HUES64 (cell line): ENCODE measurements around the gene ZNF655.

Source experiments
- H3K27ac ChIP-seq: 2 replicates; pipeline ENCODE4 v1.7.0; 2013; ENCODE audit warnings: low read depth, low read length, inconsistent platforms
- H3K27me3 ChIP-seq: 2 replicates; pipeline ENCODE4 v1.6.1; 2013; ENCODE audit warnings: mild to moderate bottlenecking, low read length; ENCODE audit not compliant: insufficient read depth
- H3K36me3 ChIP-seq: 2 replicates; pipeline ENCODE4 v1.6.1; 2013; ENCODE audit warnings: mild to moderate bottlenecking, low read length; ENCODE audit not compliant: insufficient read depth
- H3K4me1 ChIP-seq: 2 replicates; pipeline ENCODE4 v1.6.1; 2013; ENCODE audit warnings: mild to moderate bottlenecking, low read length, moderate library complexity; ENCODE audit not compliant: insufficient read depth
- H3K4me3 ChIP-seq: 2 replicates; pipeline ENCODE4 v1.5.1; 2013; ENCODE audit warnings: mild to moderate bottlenecking, low read length, moderate library complexity
- H3K9ac ChIP-seq: 2 replicates; pipeline ENCODE4 v1.6.1; 2013; ENCODE audit warnings: mild to moderate bottlenecking, low read depth, low read length
- H3K9me3 ChIP-seq: 2 replicates; pipeline ENCODE4 v1.6.1; 2013; ENCODE audit warnings: low read depth, low read length; ENCODE audit not compliant: insufficient read depth
- WGBS: fragments of 150-250, 120-280 bp; methylation state at CpG from one replicate; pipeline ENCODE4 v1.1.7; 2013; ENCODE audit warnings: missing lambda C conversion rate; 5-methylcytosine and 5-hydroxymethylcytosine counted together

Gene ZNF655

GRCh38 chr7:99607548-99607947 lies 49.1 kb downstream of the ZNF655 start:
- no peaks in the 10 kb centered on the region for H3K36me3 ChIP-seq
- WGBS = 70% methylated on average over 9 of the region's 9 CpGs

GRCh38 chr7:99614495-99614894 lies 56.1 kb downstream of the ZNF655 start:
- no peak overlapping the region for H3K27ac ChIP-seq
- peaks cover 5% of the 10 kb centered on the region; the same call in 1 of the 2 replicates for H3K27me3 ChIP-seq
- WGBS = 69% methylated on average over 3 of the region's 3 CpGs
- H3K4me1 ChIP-seq = peaks cover 13% of the 10 kb centered on the region; the same call in 1 of the 2 replicates
- H3K4me3 ChIP-seq = no peak overlapping the region
- no peaks in the 10 kb centered on the region for H3K9me3 ChIP-seq
- no peak overlapping the region for H3K9ac ChIP-seq
- peaks cover 14% of the 10 kb centered on the region for H3K36me3 ChIP-seq

More at GRCh38 chr7:99607548-99607947, 49.1 kb downstream of the ZNF655 start:
- Histone ChIP-seq H3K9ac (no peak overlapping the region), H3K9me3 (no peaks in the 10 kb centered on the region), H3K4me1 (no peaks in the 10 kb centered on the region), H3K27ac (no peak overlapping the region), H3K27me3 (peaks cover 5% of the 10 kb centered on the region; the same call in 1 of the 2 replicates), H3K4me3 (no peak overlapping the region)

- 97% methylated on average over 5 of the region's 5 CpGs for WGBS
- Histone ChIP-seq H3K27ac (no peak overlapping the region), H3K36me3 (peaks cover 29% of the 10 kb centered on the region), H3K27me3 (no peaks in the 10 kb centered on the region), H3K9me3 (no peaks in the 10 kb centered on the region), H3K9ac (peak overlapping the region; percentile 94), H3K4me1 (peaks cover 13% of the 10 kb centered on the region; the same call in 1 of the 2 replicates), H3K4me3 (peak overlapping the region; percentile 67)
Observed at GRCh38 chr7:99615989-99616358, 57.5 kb downstream of the ZNF655 start.

DNA sequence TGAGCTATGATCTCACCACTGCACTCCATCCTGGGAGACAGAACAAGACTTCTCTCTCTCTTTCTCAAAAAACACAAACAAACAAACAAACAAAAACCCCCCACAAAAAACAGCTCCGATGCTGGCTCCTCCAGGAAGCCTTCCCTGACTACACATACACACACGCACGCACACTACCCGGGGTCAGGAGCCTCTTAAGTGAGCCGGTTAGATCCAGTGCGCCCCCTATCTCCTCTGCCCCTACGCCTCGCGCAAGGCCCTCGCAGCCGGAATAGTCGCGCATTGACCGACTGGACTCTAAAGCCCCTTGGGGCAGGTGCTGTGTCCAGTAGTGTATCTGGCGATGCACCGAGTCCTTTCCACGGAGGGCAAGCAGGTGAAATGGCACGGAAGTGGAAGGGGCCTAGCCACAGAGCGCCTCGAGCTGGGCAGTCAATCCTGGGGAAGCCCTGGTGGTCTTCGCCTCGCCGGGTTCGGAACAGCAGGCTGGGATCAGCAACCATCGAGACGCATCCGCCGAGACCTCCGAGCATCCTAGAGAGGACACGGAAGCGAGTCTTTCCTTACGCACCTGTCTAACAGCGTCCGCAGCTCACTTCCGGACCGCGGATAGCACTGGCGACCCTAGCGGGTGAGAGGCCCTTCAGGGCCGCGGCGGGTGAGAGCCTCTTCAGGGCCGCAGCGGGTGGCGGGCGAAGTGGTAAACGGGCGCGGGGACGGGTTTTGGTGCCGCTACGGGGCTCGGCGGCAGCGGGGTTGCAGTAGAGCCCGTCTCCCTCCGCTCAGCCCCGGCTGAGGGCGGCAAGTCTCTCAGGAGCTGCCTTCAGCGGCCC lies 58.1 kb downstream of the ZNF655 start, which contains the start of gene ZSCAN25:
TSS of gene ZSCAN25 (plus strand) at position 588 of the 833 bp plus-strand sequence. CDS start 2,661 bp downstream, outside the sequence.
- Histone ChIP-seq H3K27me3 (no peaks in the 10 kb centered on the region), H3K9ac (peak within 1 kb of the TSS; percentile 94), H3K4me3 (peak within 1 kb of the TSS; percentile 67), H3K4me1 (peaks cover 13% of the 10 kb centered on the region; the same call in 1 of the 2 replicates), H3K27ac (peak within 1 kb of the TSS; percentile 79), H3K9me3 (no peaks in the 10 kb centered on the region), H3K36me3 (peaks cover 35% of the 10 kb centered on the region)
- WGBS = under 1% methylated on average over 60 of the region's 60 CpGs

DNA sequence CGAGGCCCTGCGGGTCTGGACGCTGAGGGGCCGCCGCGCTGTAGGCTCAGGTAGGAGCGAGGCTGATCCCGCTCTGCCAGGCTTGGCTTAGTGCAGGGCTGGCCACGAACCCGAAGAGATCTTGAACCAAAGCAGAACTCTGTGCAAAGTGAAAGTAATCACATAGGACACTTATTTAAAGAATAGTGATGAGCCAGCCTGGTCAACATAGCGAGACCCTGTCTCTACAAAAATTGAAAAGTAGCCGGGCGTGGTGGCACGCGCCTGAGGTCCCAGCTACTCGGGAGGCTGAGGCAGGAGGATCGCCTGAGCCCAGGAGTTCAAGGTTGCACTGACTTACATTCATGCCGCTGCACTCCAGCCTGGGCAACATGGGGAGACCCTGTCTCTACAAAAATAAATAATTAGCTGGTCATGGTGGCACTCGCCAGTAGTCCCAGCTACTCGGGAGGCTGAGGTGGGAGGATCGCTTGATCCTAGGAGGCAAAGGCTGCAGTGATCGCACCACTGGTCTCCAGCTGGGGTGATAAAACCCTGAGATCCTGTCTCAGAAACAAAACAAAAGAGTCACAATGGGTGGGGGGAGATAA lies 58.8 kb downstream of the ZNF655 start:
- Histone ChIP-seq H3K9ac (peak overlapping the region; percentile 94), H3K4me1 (peaks cover 13% of the 10 kb centered on the region; the same call in 1 of the 2 replicates), H3K27ac (peak overlapping the region; percentile 70), H3K9me3 (no peaks in the 10 kb centered on the region), H3K27me3 (no peaks in the 10 kb centered on the region), H3K36me3 (peaks cover 42% of the 10 kb centered on the region), H3K4me3 (peak overlapping the region; percentile 67)
- WGBS = 20% methylated on average over 22 of the region's 22 CpGs

GRCh38 chr7:99618726-99619125 lies 60.3 kb downstream of the ZNF655 start:
- no peak overlapping the region for H3K4me3 ChIP-seq
- H3K4me1 ChIP-seq = peaks cover 13% of the 10 kb centered on the region; the same call in 1 of the 2 replicates
- peaks cover 56% of the 10 kb centered on the region for H3K36me3 ChIP-seq
- H3K27me3 ChIP-seq = no peaks in the 10 kb centered on the region
- no peak overlapping the region for H3K9ac ChIP-seq
- no peaks in the 10 kb centered on the region for H3K9me3 ChIP-seq
- WGBS = 92% methylated on average over 3 of the region's 3 CpGs
- no peak overlapping the region for H3K27ac ChIP-seq

- no peaks in the 10 kb centered on the region for H3K9me3 ChIP-seq
- no peak overlapping the region for H3K27ac ChIP-seq
- no peak overlapping the region for H3K9ac ChIP-seq
- no peaks in the 10 kb centered on the region for H3K27me3 ChIP-seq
- no peak overlapping the region for H3K4me3 ChIP-seq
- H3K36me3 ChIP-seq = peaks cover 65% of the 10 kb centered on the region
- 96% methylated on average over 18 of the region's 18 CpGs for WGBS
- H3K4me1 ChIP-seq = peaks cover 13% of the 10 kb centered on the region; the same call in 1 of the 2 replicates
Observed at GRCh38 chr7:99619571-99620130, 61.2 kb downstream of the ZNF655 start.

DNA sequence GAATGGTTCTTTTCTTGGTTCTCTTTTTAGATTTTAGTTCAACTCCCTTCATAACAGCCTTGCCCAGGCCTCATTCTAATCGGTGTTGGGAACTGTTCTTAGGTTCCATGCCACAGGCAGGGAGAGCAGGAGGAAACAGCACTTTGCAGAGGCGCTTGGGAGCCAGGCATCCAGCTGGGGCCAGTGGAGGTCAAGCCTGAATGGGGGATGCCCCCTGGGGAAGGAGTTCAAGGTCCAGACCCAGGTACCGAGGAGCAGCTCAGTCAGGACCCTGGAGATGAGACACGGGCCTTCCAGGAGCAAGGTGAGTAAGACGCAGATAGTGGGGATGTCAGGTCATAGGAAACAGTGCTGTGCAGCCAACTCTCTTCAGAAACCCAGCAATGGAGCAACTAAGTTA lies 62.8 kb downstream of the ZNF655 start:
- 94% methylated on average over 5 of the region's 5 CpGs for WGBS
- Histone ChIP-seq H3K9me3 (no peaks in the 10 kb centered on the region), H3K36me3 (peaks cover 82% of the 10 kb centered on the region), H3K9ac (no peak overlapping the region), H3K27ac (no peak overlapping the region), H3K4me1 (peaks cover 11% of the 10 kb centered on the region; the same call in 1 of the 2 replicates), H3K4me3 (no peak overlapping the region), H3K27me3 (no peaks in the 10 kb centered on the region)

- Histone ChIP-seq H3K36me3 (peaks cover 95% of the 10 kb centered on the region), H3K27ac (no peak overlapping the region), H3K9me3 (no peaks in the 10 kb centered on the region), H3K4me3 (no peak overlapping the region), H3K4me1 (peaks cover 8% of the 10 kb centered on the region; the same call in 1 of the 2 replicates), H3K27me3 (no peaks in the 10 kb centered on the region), H3K9ac (no peak overlapping the region)
- 95% methylated on average over 10 of the region's 10 CpGs for WGBS
Observed at GRCh38 chr7:99622596-99622995, 64.2 kb downstream of the ZNF655 start.

DNA sequence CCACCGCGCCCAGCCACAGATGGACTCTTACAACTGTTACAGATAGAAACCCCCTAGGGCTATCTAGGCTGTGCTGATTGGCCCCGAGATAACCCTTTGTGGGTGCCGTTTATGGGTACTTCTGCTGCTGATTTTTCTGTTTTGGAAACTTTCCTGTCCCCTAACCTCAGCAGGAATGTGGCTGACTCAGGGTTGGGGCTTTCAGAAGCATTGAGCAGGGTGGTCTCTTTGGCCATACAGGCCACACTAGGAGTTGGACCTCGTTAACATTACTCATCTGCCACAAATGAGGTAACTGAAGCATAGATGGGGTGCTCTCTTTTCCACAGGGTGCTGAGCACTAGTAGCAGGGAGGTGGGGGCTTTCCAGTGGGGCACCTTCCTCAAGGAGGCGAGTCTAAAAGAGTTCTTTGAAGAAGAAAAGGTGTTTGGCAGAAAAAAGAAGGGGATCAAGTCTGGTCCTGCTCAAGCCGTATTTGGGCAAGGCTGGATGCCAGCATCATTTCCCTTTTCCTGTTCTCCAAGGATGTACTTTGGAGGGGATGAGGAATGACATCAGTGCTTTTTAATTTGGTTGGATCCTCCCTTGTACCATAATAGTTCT lies 64.8 kb downstream of the ZNF655 start:
- Histone ChIP-seq H3K9ac (no peak overlapping the region), H3K27ac (no peak overlapping the region), H3K9me3 (no peaks in the 10 kb centered on the region), H3K36me3 (peaks cover 99% of the 10 kb centered on the region), H3K4me3 (no peak overlapping the region), H3K4me1 (peaks cover 6% of the 10 kb centered on the region; the same call in 1 of the 2 replicates), H3K27me3 (no peaks in the 10 kb centered on the region)
- 94% methylated on average over 7 of the region's 7 CpGs for WGBS
